Liver (tissue), 3 donors: ENCODE measurements around the gene MESP1.

ENCODE experiments used
- GABPA ChIP-seq, 2 donors: IDR thresholded peaks in 1 of 2; conservative IDR thresholded peaks in 1 of 2; 2 replicates each; pipeline ENCODE4 v1.6.1; 2016; ENCODE audit warnings: antibody characterized with exemption in 2 of 2, mild to moderate bottlenecking in 1 of 2, moderate library complexity in 1 of 2
- TF ChIP-seq, protein P1 (sequence below): fragments of 150-350 bp; IDR thresholded peaks from 2 replicates; pipeline ENCODE4 v1.5.1; 2017; ENCODE audit warnings: improper control_type of control experiment, low read depth, low read length; ENCODE audit not compliant: missing input control
- TF ChIP-seq, protein P2 (sequence below): IDR thresholded peaks from 2 replicates; pipeline ENCODE4 v1.6.1; 2016; ENCODE audit warnings: antibody characterized with exemption, mild to moderate bottlenecking
- donor health status: healthy.
- donor health status: healthy.

DNA sequence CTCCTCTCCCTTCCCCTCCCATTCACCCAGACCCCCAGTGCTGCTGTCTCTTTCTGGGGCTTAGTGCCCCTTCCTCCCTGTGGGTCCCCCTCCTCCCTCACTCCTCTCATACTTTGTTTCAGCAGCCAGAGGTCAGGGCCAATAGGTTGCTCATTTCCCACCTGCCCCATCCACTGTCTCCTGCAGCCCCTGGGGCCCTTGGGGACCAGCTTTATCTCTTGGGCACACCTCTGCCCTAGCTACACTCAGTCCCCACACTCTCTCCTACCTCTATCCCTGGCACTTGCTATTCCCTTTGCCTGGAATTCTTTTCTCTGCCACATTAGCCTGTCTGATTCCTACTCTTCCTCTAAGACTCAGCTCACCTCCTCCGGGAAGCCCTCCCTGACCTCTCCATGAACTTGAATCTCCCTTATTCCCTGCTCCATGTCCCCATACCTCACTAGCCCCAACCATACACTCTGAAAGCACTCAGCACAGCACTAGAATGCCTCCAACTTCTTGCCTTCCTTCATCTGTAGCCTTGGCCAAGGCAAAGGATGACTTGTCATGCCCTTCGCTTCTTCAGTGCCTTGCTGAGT is 49.0 kb upstream of the MESP1 start:
- TF ChIP-seq, protein P1, sequence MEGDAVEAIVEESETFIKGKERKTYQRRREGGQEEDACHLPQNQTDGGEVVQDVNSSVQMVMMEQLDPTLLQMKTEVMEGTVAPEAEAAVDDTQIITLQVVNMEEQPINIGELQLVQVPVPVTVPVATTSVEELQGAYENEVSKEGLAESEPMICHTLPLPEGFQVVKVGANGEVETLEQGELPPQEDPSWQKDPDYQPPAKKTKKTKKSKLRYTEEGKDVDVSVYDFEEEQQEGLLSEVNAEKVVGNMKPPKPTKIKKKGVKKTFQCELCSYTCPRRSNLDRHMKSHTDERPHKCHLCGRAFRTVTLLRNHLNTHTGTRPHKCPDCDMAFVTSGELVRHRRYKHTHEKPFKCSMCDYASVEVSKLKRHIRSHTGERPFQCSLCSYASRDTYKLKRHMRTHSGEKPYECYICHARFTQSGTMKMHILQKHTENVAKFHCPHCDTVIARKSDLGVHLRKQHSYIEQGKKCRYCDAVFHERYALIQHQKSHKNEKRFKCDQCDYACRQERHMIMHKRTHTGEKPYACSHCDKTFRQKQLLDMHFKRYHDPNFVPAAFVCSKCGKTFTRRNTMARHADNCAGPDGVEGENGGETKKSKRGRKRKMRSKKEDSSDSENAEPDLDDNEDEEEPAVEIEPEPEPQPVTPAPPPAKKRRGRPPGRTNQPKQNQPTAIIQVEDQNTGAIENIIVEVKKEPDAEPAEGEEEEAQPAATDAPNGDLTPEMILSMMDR = no peak
- TF ChIP-seq, protein P2, sequence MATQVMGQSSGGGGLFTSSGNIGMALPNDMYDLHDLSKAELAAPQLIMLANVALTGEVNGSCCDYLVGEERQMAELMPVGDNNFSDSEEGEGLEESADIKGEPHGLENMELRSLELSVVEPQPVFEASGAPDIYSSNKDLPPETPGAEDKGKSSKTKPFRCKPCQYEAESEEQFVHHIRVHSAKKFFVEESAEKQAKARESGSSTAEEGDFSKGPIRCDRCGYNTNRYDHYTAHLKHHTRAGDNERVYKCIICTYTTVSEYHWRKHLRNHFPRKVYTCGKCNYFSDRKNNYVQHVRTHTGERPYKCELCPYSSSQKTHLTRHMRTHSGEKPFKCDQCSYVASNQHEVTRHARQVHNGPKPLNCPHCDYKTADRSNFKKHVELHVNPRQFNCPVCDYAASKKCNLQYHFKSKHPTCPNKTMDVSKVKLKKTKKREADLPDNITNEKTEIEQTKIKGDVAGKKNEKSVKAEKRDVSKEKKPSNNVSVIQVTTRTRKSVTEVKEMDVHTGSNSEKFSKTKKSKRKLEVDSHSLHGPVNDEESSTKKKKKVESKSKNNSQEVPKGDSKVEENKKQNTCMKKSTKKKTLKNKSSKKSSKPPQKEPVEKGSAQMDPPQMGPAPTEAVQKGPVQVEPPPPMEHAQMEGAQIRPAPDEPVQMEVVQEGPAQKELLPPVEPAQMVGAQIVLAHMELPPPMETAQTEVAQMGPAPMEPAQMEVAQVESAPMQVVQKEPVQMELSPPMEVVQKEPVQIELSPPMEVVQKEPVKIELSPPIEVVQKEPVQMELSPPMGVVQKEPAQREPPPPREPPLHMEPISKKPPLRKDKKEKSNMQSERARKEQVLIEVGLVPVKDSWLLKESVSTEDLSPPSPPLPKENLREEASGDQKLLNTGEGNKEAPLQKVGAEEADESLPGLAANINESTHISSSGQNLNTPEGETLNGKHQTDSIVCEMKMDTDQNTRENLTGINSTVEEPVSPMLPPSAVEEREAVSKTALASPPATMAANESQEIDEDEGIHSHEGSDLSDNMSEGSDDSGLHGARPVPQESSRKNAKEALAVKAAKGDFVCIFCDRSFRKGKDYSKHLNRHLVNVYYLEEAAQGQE = no peak
- no peak for TF ChIP-seq GABPA (IDR thresholded peaks at IDR 0.05 in 1 of 2, conservative IDR thresholded peaks at IDR 0.05 in 1 of 2)
